ENCODE results near the gene LRMDA.

LRMDA gene

GRCh38 chr10:76329891-76330575 is 898.6 kb downstream of the LRMDA start:
- DNase-seq (ENCODE audit: low read depth in 2 of 2), result no peak

DNA sequence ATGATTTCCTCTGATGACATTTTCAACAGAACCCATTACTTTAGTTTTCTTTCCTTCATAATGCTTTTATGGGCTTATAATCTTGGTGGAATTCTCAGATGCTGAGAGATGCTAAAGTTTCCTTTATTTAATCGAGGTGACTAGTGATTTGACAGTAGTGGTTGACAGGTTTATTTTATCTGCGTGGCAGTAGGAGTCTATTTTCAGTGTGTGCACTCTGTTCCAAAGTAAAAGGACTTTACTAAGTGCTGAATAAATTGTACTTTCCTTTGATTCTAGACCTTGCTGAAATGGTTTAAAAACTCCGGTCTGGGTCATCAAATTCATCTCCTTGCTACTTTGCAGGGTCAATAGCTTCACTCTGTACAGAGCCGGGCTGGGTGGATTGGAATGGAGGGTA is 900.3 kb downstream of the LRMDA start:
- no peak for DNase-seq (ENCODE audit: low read depth in 2 of 2)

- no peak for DNase-seq (ENCODE audit: low read depth in 2 of 2)
Observed at GRCh38 chr10:76333326-76333725, 901.9 kb downstream of the LRMDA start.

DNA sequence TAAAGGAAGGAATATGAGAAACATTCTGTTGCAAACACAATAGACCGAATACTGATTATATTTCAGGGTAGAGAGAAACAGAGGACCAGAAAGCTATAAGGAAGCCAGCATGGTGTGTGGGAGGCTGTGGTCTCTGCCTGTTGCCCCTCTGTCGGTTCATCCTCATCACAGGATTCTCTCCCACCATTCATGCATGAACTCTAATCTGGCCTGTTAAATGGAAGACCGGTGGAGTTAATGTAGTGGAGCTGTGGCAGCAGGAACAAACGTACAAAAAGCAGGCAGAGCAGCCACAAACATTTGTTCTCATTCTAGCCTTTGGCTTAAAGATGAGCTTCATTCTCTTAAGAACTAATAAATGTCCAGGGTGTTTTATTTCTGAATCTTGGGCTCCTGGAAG is 902.4 kb downstream of the LRMDA start:
- no peak for DNase-seq (ENCODE audit: low read depth in 2 of 2)

DNA sequence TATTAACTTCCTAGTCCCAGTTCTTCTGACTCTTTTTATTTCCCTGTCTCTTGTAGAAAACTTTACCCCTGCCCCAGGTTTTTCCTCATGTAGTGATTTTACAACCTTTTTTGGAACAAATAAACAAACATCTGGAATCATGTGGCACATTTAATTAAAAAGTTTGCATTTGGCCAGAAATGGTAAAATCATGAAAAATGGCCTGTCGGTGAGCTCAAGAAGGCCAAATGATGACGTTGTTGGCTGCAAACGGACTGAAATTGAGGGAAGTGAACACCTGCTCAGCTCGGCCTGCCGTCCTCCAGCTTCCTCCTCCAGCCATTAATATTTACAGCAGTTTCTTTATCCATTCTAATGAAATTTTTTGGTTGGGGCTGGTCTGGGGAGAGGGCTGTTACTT is 902.8 kb downstream of the LRMDA start:
- DNase-seq (ENCODE audit: low read depth in 2 of 2), result no peak

GRCh38 chr10:76336213-76336963 is 905.0 kb downstream of the LRMDA start:
- no peak for DNase-seq (ENCODE audit: low read depth in 2 of 2)

- no peak for DNase-seq (ENCODE audit: low read depth in 2 of 2)
Observed at GRCh38 chr10:76337641-76338040, 906.2 kb downstream of the LRMDA start.

DNA sequence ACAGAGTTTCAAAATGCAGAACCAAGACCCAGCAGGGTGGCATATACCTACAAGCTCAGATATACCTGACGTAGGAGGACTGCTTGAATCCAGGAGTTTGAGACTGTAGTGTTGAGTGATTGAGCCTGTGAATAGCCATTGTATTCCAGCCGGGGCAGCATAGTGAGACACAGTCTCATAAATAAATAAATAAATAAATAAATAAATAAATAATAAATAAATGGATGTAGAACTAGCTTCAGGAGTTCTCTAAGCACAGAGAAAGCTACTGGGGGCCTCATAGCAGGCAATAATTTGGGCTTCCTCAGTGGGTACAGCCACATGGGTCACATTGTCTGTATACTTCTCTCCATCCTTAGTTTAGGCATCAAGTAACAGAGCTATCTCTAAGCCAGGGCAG is 906.8 kb downstream of the LRMDA start:
- DNase-seq (ENCODE audit: low read depth in 2 of 2), result no peak

DNA sequence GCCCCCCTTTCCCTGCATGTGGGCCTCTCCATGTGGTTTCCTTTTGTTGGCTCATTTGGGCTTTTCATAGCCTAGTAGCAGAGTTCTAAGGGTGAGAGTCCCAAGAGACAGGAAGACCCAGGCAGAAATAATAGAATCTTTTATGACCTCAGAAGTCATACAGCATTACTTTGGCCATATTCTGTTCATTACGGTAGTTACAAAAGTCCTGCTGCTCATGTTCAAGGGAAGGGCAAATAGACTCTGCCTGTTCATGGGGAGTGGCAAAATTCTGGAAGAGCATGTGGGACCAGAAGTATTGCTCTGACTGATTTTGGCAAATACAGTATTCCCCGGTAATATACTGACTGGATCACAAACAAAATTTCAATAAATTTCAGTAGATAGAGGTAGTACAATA is 910.3 kb downstream of the LRMDA start:
- DNase-seq (ENCODE audit: low read depth in 2 of 2), result no peak

DNA sequence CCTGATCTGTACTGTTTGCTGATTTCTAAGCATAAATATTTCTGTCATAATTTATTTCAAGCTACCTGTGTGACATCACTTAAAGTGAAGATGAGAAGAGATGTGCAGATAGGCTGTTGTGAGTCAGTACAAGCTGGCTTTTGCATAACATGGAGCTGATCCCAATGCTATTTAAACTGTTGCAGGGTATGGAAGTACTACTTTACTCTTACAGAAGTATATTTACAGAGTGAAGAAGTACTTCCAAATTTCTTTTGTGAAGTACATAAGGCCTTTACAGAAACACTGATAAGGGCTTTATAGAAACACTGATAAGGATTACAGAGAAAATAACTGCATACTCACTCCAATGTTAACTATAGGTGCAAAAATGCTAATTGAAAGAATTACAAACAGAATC is 911.6 kb downstream of the LRMDA start:
- no peak for DNase-seq (ENCODE audit: low read depth in 2 of 2)

DNA sequence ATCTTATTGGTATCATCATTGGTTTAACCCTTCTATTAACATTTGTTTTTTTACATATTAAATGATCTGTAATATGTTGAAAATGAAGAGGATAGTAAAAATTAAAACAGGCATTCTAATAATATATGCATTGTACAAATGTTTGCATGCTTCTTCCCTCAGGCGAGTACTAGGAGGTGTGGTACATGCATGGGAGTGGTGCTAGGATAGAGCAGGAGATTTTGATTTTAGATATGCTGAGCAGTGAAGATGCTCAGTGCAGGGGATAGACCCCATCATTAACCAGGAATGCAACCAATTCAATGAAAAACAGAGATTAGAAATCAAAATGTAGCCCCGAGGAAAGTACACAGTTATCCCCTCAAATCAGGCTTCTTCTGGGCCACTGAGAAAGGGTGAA is 916.4 kb downstream of the LRMDA start:
- no peak for DNase-seq (ENCODE audit: low read depth in 2 of 2)

DNA sequence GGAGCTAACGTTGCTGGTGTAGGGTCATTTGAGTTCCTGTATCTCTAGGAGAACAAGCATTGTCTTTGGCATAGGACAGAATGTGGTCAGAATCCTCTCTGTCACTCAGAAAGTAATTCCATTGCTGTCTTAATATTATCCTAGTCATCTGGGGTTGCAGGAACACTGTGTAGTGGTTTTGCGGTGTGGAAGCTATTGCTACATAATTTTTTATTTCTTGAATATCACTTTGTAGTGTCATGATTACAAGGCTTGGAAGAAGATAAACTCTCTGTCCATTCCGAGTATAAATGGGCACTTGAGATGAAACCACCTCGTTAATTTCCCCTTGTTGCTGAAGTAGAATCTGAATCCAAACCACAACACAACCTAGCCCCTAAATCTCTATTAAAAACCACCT is 919.2 kb downstream of the LRMDA start:
- DNase-seq (ENCODE audit: low read depth in 2 of 2), result no peak

GRCh38 chr10:76352300-76352699 is 920.9 kb downstream of the LRMDA start:
- DNase-seq (ENCODE audit: low read depth in 2 of 2), result no peak

DNA sequence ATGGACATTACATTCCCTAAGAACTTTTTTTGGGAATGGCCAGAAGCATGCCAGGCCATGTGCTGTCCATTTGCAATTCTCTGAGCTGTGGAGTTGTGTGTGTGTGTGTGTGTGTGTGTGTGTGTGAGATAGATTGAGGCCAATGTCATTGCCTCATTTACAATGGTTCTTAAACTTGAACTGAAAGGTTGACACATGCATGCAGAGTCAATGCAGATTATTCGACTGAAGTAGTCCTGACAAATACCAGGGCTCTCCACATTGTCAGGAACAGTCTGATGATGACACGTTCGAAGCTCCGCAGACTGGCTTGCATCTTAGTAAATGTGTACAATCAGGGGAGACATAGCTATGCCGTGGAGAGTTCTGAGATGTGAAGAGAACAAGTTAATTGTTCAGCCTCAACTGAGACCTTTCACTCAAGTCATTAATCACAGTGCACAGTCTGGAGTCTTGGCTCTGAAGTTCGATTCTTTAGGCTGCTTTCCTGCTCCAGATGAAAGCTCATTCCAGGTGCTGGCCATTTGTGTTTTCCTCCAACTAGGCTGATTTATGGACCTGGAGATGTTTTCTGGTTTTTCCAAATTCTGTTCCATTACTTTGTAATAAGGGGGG is 921.9 kb downstream of the LRMDA start:
- no peak for DNase-seq (ENCODE audit: low read depth in 2 of 2)

- no peak for DNase-seq (ENCODE audit: low read depth in 2 of 2)
Observed at GRCh38 chr10:76354212-76354738, 922.9 kb downstream of the LRMDA start.

- DNase-seq (ENCODE audit: low read depth in 2 of 2), result no peak
Observed at GRCh38 chr10:76354921-76355320, 923.5 kb downstream of the LRMDA start.

- DNase-seq (ENCODE audit: low read depth in 2 of 2), result no peak
Observed at GRCh38 chr10:76356557-76356956, 925.1 kb downstream of the LRMDA start.

- DNase-seq (ENCODE audit: low read depth in 2 of 2), result no peak
Observed at GRCh38 chr10:76357726-76358415, 926.4 kb downstream of the LRMDA start.

DNA sequence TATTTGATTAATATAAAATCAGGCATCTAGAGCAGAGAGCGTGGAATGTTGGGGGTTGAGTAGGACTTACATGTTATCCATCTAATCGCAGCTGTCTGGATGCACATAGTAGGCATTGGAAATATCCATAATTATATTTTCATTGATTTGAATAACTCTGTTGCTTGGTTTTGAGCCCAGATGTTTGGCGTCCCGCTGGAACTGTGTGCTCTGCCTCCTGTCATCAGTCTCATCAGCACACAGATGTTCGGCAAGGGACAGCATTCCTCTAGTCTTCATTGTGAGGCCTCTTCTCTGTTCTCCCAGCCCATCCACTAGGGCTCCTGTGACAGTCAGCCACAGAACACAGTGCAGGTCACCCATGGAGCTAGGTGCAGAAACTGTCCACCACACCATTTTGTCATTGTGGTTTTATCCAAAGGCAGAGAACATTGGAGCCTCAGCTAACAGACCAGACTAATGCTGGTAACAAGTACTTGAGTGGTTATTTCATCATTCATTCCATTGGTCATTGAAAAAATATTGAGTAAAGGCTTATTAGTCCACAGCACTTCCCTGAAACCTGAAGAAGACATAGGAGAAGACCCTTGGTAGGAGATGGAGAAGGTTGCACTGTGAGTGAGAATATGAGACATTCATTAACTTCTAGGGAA is 927.4 kb downstream of the LRMDA start:
- no peak for DNase-seq (ENCODE audit: low read depth in 2 of 2)

GRCh38 chr10:76375761-76376160 is 944.3 kb downstream of the LRMDA start:
- no peak for DNase-seq (ENCODE audit: low read depth in 2 of 2)

DNA sequence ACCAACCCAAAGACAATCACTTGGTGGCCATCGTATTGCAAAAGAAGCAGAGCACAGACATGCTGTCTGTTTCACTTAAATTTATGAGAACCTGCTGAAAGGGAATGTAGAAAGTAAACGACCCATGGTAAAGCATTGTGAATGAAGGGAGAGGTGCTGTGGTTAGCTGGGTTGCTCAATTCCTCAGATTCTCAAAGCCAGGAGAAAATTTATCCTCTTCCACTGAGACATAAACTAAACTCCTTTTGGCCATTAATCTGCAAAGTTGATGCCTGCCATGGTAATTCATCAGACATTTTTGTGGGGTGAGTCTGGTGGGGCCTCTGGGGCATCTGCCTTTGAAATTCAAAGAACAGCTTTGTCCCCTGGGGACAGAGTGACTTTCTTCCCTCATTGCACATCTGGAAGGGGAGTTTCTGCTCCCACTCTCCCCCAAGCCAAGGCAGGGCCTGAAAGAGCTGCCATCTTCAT is 951.0 kb downstream of the LRMDA start:
- no peak for DNase-seq (ENCODE audit: low read depth in 2 of 2)

Data from stimulated activated CD8-positive, alpha-beta memory T cell treated with anti-CD3 and anti-CD28 coated beads, Interleukin-15, amount 100 ng/mL, for 48 hours (primary cell).